Fibroblast of villous mesenchyme (primary cell): ENCODE results near the gene DNAH11. TPM values are rescaled to one million over a fixed set of nuclear protein-coding genes. Genes with fewer than 3 reads are reported as not detected.

ENCODE experiments used
- DNase-seq: peaks from one replicate; pipeline ENCODE4 v3.0.0-alpha.2; 2010; ENCODE audit warnings: low read depth
- H3K4me3 ChIP-seq: 2 replicates; pipeline ENCODE4 v1.5.1; 2011; ENCODE audit warnings: low read depth, mild to moderate bottlenecking, low read length
- CTCF ChIP-seq: IDR thresholded peaks from 2 replicates; pipeline ENCODE4 v1.5.1; 2012; ENCODE audit warnings: low read depth, mild to moderate bottlenecking, low read length; ENCODE audit not compliant: insufficient read depth
- total RNA-seq: library from RNA; depleted of rRNA; stranded (reverse); fragments of >200 nt; gene quantifications from 2 replicates; pipeline ENCODE4 v1.2.3, GENCODE V29; 2012

DNAH11 gene
- total RNA-seq, 1 donor, result under 0.01 TPM

- no peak for TF ChIP-seq CTCF
- no peak for DNase-seq
- no peak overlapping the region for H3K4me3 ChIP-seq
Observed at GRCh38 chr7:21550076-21550475, 7.2 kb downstream of the DNAH11 start.

GRCh38 chr7:21550821-21551531, 8.1 kb downstream of the DNAH11 start:
- H3K4me3 ChIP-seq, result no peak overlapping the region
- TF ChIP-seq CTCF, result no peak
- no peak for DNase-seq

- TF ChIP-seq CTCF, result no peak
- DNase-seq, result no peak
- H3K4me3 ChIP-seq, result no peak overlapping the region
Observed at GRCh38 chr7:21562385-21562784, 19.5 kb downstream of the DNAH11 start.

- TF ChIP-seq CTCF, result no peak
- DNase-seq, result no peak
- H3K4me3 ChIP-seq, result no peak overlapping the region
Observed at GRCh38 chr7:21565614-21566013, 22.8 kb downstream of the DNAH11 start.

- DNase-seq, result no peak
- no peak overlapping the region for H3K4me3 ChIP-seq
- TF ChIP-seq CTCF, result no peak
Observed at GRCh38 chr7:21566094-21566493, 23.3 kb downstream of the DNAH11 start.

- DNase-seq, result peak; percentile 5
- peak; percentile 28 for TF ChIP-seq CTCF
- no peak overlapping the region for H3K4me3 ChIP-seq
Observed at GRCh38 chr7:21568762-21569161, 25.9 kb downstream of the DNAH11 start.
